Natural killer cell (primary cell): ENCODE measurements around the gene CLECL1. TPM values are rescaled to one million over a fixed set of nuclear protein-coding genes. Genes with fewer than 3 reads are reported as not detected.

Experiments
- ATAC-seq, 3 donors: fragments of 150-1000 bp in 2 of 3; fragments of 200-7000 bp in 1 of 3; cut with Tn5 transposase; 1 replicate in 1 of 3; 2 replicates in 2 of 3; pipeline ENCODE4 v1.10.0; 2021; ENCODE audit warnings: mild to moderate bottlenecking in 2 of 3, moderate library complexity in 2 of 3
- DNase-seq, 2 donors: peaks; one replicate each; pipeline versions ENCODE4 v3.0.0 to v3.0.0-alpha.2; 2013 to 2021; ENCODE audit warnings: mixed read lengths in 1 of 2
- H3K27ac ChIP-seq: one replicate; pipeline ENCODE4 v1.5.1; 2013; ENCODE audit warnings: mild to moderate bottlenecking, low read length
- H3K27me3 ChIP-seq: one replicate; pipeline ENCODE4 v1.6.1; 2013; ENCODE audit warnings: low read length; ENCODE audit not compliant: control insufficient read depth, insufficient read depth
- H3K36me3 ChIP-seq: one replicate; pipeline ENCODE4 v1.6.1; 2013; ENCODE audit warnings: low read length; ENCODE audit not compliant: control insufficient read depth, insufficient read depth
- H3K4me1 ChIP-seq: one replicate; pipeline ENCODE4 v1.6.1; 2013; ENCODE audit warnings: low read length; ENCODE audit not compliant: control insufficient read depth, insufficient read depth
- H3K4me3 ChIP-seq: one replicate; pipeline ENCODE4 v1.5.1; 2013; ENCODE audit warnings: low read length
- H3K9me3 ChIP-seq: one replicate; pipeline ENCODE4 v1.6.1; 2013; ENCODE audit warnings: low read length; ENCODE audit not compliant: control insufficient read depth, insufficient read depth
- H3K27ac Mint-ChIP-seq, 2 donors: one replicate each; pipeline ENCODE4 v1.8.0; 2022; ENCODE audit warnings: mild to moderate bottlenecking in 2 of 2, mixed read lengths in 2 of 2, moderate library complexity in 1 of 2
- H3K27me3 Mint-ChIP-seq, 2 donors: one replicate each; pipeline ENCODE4 v1.8.0; 2022; ENCODE audit warnings: low read depth in 2 of 2, mixed read lengths in 2 of 2
- H3K36me3 Mint-ChIP-seq: one replicate; pipeline ENCODE4 v1.8.0; 2022; ENCODE audit warnings: mixed read lengths
- H3K4me1 Mint-ChIP-seq, 2 donors: one replicate each; pipeline ENCODE4 v1.8.0; 2022; ENCODE audit warnings: mixed read lengths in 2 of 2
- H3K4me3 Mint-ChIP-seq: one replicate; pipeline ENCODE4 v1.8.0; 2022; ENCODE audit warnings: mild to moderate bottlenecking, moderate library complexity, mixed read lengths
- H3K9me3 Mint-ChIP-seq, 2 donors: one replicate each; pipeline ENCODE4 v1.8.0; 2022; ENCODE audit warnings: mixed read lengths in 2 of 2
- CTCF ChIP-seq: fragments of 200-600 bp; IDR thresholded peaks from one replicate; pipeline ENCODE4 v1.8.0; 2022; ENCODE audit warnings: antibody characterized with exemption
- WGBS: methylation state at CpG from one replicate; pipeline ENCODE4 v1.1.7; 2013; ENCODE audit warnings: missing lambda C conversion rate; ENCODE audit not compliant: insufficient coverage; 5-methylcytosine and 5-hydroxymethylcytosine counted together
- intact Hi-C: fragments of 100-400 bp; cut with micrococcal nuclease; formaldehyde crosslinking; loops from one replicate; pipeline ENCODE4 v1.14.2; 2022
- total RNA-seq, 4 donors: library from RNA; stranded (reverse); fragments of 120-200 nt in 1 of 4; gene quantifications; one replicate each; pipeline versions ENCODE4 v1.2.3 to v1.2.4, GENCODE V29; 2013 to 2022

The CLECL1 gene
- total RNA-seq, 3 donors from 2014 or later (not counting 1 experiment from before 2014, with no cell fraction given) = 0.64 to 1.5 (median 0.72) TPM

DNA sequence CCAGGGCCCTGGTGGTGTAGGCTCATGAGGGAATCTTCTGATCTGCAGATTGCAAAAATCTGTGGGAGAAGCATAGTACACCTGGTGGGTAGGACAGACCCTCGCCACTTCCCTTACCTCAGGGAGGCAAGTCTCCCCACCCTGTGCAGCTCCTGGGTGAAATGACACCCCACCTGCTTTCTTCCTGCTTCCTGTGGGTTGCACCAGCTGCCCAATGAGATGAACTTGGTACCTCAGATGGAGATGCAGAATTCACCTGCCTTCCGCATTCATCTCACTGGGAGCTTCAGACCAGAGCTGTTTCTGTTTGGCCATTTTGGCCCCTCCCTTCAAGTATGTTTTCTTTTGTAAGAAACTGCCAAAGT is 58.7 kb downstream of the CLECL1 start:
- Mint-ChIP-seq H3K27me3 (no peaks in the 10 kb centered on the region), H3K4me1 (peaks cover 76 to 81% of the 10 kb centered on the region in 2 donors), H3K36me3 (peaks cover 25% of the 10 kb centered on the region), H3K27ac (peak overlapping the region; percentile 84 to 91), H3K9me3 (no peaks in the 10 kb centered on the region), H3K4me3 (peak overlapping the region; percentile 80)
- H3K27ac ChIP-seq = peak overlapping the region; percentile 72
- DNase-seq = peak in 1 of 2 donors; percentile 74
- H3K4me3 ChIP-seq = no peak overlapping the region
- H3K4me1 ChIP-seq = peaks cover 25% of the 10 kb centered on the region
- no peaks in the 10 kb centered on the region for H3K27me3 ChIP-seq
- WGBS = 33% methylated on average over 2 of the region's 2 CpGs
- ATAC-seq = peak in 2 of 3 donors; percentile 5 to 26
- intact Hi-C loops = no loop called here
- TF ChIP-seq CTCF = no peak
- H3K9me3 ChIP-seq = no peaks in the 10 kb centered on the region
- H3K36me3 ChIP-seq = peaks cover 38% of the 10 kb centered on the region

DNA sequence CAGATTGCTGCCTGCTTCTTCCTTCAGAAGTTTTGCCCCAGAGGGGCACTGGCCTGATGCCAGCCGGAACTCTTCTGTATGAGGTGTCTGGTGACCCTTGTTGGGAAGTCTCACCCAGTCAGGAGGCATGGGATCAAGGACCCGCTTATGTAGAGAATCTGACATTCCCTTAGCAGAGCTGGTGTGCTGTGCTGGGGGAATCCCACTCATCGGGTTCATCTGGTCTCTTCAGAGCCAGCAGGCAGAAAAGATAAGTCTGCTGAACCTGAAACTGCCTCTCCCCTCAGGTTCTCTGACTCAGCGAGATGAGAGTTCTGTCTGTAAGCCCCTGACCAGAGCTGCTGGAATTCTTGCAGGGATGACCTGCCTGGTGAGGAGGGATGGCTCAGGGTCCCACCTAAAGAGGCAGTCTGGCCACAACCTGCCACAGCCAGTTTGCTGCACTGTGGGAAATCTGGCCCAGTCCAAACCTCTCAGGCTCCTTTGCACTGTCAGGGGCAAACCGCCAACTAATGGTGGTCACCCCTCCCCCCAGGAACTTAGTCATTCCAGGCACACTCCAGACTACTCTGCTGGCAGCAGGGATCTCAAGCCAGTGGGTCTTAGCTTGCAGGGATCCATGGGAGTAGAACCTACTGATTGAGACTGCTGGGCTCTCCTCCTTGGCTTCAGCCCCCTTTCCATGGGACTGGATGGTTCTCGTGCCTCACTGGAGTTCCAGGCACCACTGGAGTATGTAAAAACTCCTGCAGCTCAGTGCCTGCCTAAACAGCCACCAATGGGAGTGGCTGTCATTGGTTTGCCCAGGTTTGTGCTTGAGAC is 59.3 kb downstream of the CLECL1 start:
- Mint-ChIP-seq H3K4me1 (peaks cover 78 to 84% of the 10 kb centered on the region in 2 donors), H3K4me3 (peak overlapping the region; percentile 67), H3K36me3 (peaks cover 24% of the 10 kb centered on the region), H3K27me3 (no peaks in the 10 kb centered on the region), H3K27ac (peak overlapping the region; percentile 84 to 91), H3K9me3 (no peaks in the 10 kb centered on the region)
- peak overlapping the region; percentile 72 for H3K27ac ChIP-seq
- intact Hi-C loops = no loop called here
- WGBS = 24% methylated on average over 6 of the region's 6 CpGs
- H3K27me3 ChIP-seq = no peaks in the 10 kb centered on the region
- peaks cover 29% of the 10 kb centered on the region for H3K4me1 ChIP-seq
- ATAC-seq (peak; percentile 66 to 68 (median 68)), DNase-seq (peak; percentile 33 to 79)
- H3K36me3 ChIP-seq = peaks cover 35% of the 10 kb centered on the region
- no peaks in the 10 kb centered on the region for H3K9me3 ChIP-seq
- no peak for TF ChIP-seq CTCF
- H3K4me3 ChIP-seq = peak overlapping the region; percentile 13

Other genes starting within 250 kb of the CLECL1 start
- gene KLRB1, start 125.2 kb downstream of the CLECL1 start, total RNA-seq = 100 to 1,000 TPM; 194 to 310 (median 216) TPM
- gene CLEC2D, start 63.4 kb downstream of the CLECL1 start, total RNA-seq = 100 to 1,000 TPM; 140 to 219 (median 209) TPM
- gene CD69, start 27.8 kb upstream of the CLECL1 start, total RNA-seq = 1,000 to 10,000 TPM in 1 of 3 donors, 100 to 1,000 TPM in 2; 739 to 1,541 (median 990) TPM
- 100 to 1,000 TPM; 364 to 424 (median 392) TPM for gene KLRF1, start 94.4 kb upstream of the CLECL1 start, total RNA-seq
- 100 to 1,000 TPM; 158 to 302 (median 220) TPM for gene CLEC2B, start 136.3 kb upstream of the CLECL1 start, total RNA-seq
- not detected for gene KLRF2, start 148.4 kb upstream of the CLECL1 start, total RNA-seq
- not detected for gene CLEC2A, start 199.3 kb upstream of the CLECL1 start, total RNA-seq
- gene CLEC12A, start 238.3 kb upstream of the CLECL1 start, total RNA-seq = 10 to 100 TPM; 13.6 to 18.9 (median 14.8) TPM